GM19463 (cell line): ENCODE data around the gene SYT8.

Experiments
- ATAC-seq: cut with Tn5 transposase; IDR thresholded peaks from one replicate; pipeline ENCODE4 v1.9.1; 2021; ENCODE audit warnings: mild to moderate bottlenecking, moderate library complexity; ENCODE audit not compliant: unreplicated experiment

The SYT8 gene

GRCh38 chr11:1831338-1832210 is 3.2 kb upstream of the SYT8 start:
- ATAC-seq: no peak

DNA sequence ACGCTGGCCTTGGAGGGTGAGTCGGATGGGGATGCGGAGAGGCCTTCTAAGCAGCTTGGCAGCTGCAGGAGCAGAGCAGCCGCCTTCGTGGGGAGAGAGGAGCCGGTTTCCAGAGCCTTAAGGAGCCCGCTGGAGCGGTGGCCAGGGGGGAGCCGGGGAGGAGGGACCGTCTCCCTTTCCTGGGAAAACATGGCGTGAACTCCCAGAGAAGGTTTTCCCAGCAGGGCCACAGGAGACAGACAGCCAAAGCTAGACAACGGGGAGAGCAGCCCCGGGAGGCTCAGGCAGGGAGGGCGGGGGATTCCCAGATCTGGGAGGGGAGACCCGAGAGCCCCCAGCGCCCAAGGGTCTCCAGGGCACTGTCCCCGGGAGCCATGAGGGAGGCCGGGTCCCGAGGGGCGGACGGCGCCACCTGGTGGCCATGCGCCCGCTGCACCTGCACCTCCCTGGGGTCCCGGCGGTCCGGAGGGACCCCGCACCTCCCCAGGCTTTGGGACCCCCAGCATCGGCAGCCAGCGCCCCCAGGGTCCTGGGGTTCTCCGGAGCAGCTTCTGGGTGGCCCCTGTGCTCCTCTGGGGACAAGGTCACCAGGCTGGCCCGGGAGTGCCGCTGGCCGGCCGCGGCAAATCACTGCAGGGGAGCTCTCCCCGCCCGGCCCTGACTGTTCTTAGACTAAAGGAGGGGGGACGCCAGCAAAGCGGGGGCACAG is 2.4 kb upstream of the SYT8 start:
- ATAC-seq: no peak

- no peak for ATAC-seq
Observed at GRCh38 chr11:1832920-1833295, 1.9 kb upstream of the SYT8 start.

DNA sequence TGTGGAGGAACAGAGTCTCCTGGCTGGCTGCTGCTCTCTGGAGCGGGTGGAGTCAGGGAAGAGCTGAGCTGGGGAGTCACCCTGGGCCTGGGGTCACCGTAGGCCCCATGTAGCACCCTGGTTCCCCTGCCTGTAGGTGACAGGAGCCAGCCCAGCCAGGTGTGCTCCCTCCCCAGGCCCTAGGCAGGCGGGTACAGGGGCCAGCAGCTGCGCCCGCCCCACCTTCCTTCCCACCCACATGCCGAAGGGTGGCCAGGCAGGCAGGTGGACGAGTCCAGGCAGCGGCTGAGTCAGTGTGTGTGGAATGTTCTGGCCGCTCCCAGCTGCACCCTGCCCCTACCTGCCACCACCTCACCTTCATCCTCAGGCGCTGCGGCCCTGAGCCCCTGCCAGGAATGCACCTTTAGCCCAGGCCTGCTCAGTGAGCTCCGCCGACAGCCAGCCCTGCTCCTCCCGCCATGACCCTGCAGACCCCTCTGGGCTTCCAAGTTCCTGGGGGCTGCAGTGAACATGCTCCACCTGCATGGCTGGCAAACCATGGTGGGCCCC is 654 bp upstream of the SYT8 start:
- ATAC-seq: no peak

GRCh38 chr11:1835671-1836010 is 851 bp downstream of the SYT8 start:
- no peak for ATAC-seq

GRCh38 chr11:1836011-1836945 is 1.5 kb downstream of the SYT8 start:
- no peak for ATAC-seq

GRCh38 chr11:1837171-1838076 is 2.6 kb downstream of the SYT8 start:
- no peak for ATAC-seq

- ATAC-seq: no peak
Observed at GRCh38 chr11:1838077-1838425, 3.3 kb downstream of the SYT8 start.

- no peak for ATAC-seq
Observed at GRCh38 chr11:1838426-1839144, 3.8 kb downstream of the SYT8 start, which contains the start of gene TNNI2. Gene TNNI2, plus strand, starts transcription at chr11:1838981. Its CDS starts 716 bp downstream, at chr11:1839697.

DNA sequence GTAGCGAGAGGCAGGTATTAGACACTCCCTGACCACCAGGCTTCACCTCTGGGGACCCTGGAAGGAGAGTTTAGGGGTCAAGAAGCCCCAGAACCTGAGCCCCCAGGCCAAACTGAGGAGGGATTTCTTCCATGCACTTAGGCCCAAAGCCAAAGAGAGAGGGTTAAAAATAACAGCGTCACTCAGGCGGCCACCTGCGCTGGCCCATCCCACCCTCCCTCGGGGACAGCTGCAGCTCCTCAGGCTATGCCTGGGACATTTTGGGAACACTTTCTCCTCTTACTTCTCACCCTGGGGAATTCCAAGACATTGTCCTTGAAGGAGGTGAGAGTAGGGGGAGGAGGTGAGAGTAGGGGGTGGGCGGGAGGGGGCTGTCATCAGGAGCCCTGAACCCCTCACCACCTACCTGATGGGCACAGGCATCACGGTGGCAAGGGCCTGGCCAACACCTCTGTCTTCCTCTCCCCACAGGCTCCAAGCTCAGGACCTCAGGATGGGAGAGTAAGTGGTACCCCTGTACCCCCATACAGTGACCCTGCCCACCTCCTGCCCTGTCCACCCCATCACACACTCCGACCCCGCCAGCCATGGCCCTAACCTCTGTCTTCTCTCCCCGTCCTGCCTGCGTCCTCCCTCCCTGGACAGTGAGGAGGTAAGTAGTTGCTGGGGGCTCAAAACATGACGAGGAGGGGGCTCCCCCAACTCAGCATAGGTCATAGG is 4.6 kb downstream of the SYT8 start:
- no peak for ATAC-seq

GRCh38 chr11:1839924-1840779 is 5.4 kb downstream of the SYT8 start:
- ATAC-seq: no peak

DNA sequence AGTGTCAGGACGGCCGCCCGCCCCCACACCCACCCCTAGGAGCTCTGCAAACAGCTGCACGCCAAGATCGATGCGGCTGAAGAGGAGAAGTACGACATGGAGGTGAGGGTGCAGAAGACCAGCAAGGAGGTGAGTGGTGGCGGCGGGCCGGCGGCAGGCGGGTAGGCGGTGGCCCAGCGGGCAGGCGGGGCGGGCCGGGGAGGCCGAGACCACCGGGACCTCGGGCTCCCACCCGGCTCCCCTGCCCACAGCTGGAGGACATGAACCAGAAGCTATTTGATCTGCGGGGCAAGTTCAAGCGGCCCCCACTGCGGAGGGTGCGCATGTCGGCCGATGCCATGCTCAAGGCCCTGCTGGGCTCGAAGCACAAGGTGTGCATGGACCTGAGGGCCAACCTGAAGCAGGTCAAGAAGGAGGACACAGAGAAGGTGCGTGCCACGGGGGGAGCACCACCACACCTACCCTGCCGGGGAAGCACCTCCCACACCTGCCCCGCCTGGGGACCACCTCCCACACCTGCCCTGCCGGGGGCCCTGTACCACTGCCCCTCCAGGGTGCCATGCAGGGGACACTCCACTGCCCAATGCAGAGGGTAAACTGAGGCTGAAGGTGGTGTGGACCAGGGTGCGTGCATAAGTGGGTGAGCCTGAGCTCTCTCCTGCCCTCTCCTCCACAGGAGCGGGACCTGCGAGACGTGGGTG is 6.1 kb downstream of the SYT8 start:
- ATAC-seq: no peak

- ATAC-seq: no peak
Observed at GRCh38 chr11:1841511-1842148, 6.8 kb downstream of the SYT8 start.

DNA sequence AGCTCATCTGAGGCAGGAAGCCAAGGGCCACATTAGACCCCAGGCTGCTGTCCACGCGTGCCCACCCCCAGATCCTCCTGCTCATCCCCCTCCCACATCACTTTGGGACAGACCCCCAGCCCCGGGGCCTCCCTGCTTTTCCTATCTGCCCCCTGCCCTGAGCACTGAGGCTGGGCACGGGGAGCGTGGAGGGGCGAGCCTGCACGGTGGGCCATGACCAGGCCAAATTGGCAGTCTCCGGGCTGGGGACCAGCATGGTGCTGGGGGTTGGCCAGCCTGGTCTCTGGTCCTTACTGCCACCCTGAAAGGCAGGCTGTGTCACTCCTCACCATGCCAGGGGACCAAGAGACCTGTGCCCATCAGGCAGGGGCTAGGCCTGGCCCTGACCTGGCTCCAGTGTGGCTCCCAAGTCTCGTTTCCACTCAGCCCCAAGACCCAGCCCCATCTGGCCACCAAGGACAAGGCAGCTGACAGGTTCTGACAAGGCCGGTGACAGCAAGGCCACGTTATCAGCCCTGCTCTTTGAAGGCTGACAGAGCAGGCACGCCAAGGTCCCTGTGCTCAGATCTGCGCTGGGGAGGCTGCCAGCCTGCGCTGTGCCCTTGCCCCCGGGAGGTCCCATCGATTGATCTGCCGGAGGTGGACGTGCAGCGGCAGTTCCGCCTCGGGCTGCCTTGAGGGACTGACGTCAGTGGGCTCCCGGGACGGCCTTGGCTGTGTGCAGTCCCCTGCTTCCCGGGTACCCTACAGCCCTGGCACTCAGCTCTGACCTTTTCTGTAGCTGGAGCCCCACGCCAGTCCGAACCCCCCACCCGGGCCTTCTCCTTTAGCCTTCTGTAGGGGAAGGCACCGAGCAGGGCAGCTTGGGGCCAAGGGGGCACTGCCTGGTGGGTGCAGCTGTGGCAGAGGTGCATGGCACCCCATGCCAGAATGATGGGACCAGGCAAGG is 7.6 kb downstream of the SYT8 start:
- ATAC-seq: no peak

- no peak for ATAC-seq
Observed at GRCh38 chr11:1843098-1843473, 8.3 kb downstream of the SYT8 start.

GRCh38 chr11:1843796-1844195 is 9.0 kb downstream of the SYT8 start:
- ATAC-seq: no peak
